GM23248 (cell line): ENCODE results near the gene PACS1.

Source experiments
- EZH2 ChIP-seq: fragments of 200-600 bp; sonication (generic); IDR thresholded peaks from 2 replicates; pipeline ENCODE4 v1.6.1; 2018; ENCODE audit warnings: antibody characterized with exemption, mild to moderate bottlenecking; ENCODE audit not compliant: insufficient read depth, poor library complexity, severe bottlenecking
- EZH2phosphoT487 ChIP-seq: fragments of 200-600 bp; sonication (generic); IDR thresholded peaks from 2 replicates; pipeline ENCODE4 v1.6.1; 2018; ENCODE audit warnings: antibody characterized with exemption, moderate library complexity, mild to moderate bottlenecking, low read depth; ENCODE audit not compliant: insufficient read depth

DNA sequence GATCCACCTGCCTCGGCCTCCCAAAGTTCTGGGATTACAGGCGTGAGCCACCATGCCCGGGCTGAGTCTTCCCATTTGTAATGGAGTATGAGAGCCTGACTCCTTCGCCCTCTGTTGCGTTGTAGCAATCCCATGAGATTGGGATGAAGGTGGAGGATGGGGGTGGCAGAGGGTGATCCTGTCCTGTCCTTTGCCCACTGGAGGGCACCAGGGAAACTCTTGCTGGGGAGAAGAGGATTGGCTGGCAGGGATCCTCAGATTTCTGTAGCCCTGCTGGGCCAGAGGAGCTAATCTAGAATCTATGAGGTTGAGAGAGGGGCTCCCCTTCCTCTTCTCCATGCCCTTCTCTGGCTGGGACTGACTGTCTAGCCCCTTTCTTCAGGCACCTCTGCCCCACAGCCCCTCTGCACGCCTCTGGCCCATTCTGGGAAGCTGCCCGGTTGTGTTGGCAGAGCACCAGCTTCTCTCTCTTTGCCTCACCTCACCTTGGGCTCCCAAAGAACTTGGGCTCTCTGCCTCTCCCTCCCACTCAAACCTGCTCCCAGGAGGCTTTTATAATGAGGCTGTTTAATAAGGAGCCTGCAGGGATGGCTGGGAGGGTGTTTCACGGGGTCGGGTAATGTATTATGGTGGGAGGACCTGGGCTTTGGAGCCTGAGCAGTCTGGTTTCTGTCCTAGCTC, 34.3 kb upstream of the PACS1 start:
- TF ChIP-seq EZH2, result no peak
- no peak for TF ChIP-seq EZH2phosphoT487
